Breast epithelium (tissue), 4 donors: ENCODE results near the gene SPACA6. TPM values are rescaled to one million over a fixed set of nuclear protein-coding genes. Genes with fewer than 3 reads are reported as not detected.

Experiments
- DNase-seq, 2 donors: peaks; one replicate each; pipeline ENCODE4 v3.0.0-alpha.2; 2019; ENCODE audit warnings: low spot score in 2 of 2
- H3K27ac ChIP-seq, 2 donors: fragments of 200-600 bp; sonication (generic) in 1 of 2; one replicate each; pipeline ENCODE4 v1.5.1; 2016 to 2019; ENCODE audit warnings: mild to moderate bottlenecking in 1 of 2
- H3K27me3 ChIP-seq, 2 donors: fragments of 200-600 bp; sonication (generic) in 1 of 2; one replicate each; pipeline versions ENCODE4 v1.5.1 to v1.6.0; 2017 to 2019; ENCODE audit warnings: control low read depth in 1 of 2, mild to moderate bottlenecking in 1 of 2
- H3K36me3 ChIP-seq: fragments of 200-600 bp; one replicate; pipeline ENCODE4 v1.5.1; 2019
- H3K4me1 ChIP-seq, 2 donors: fragments of 200-600 bp; sonication (generic); one replicate each; pipeline ENCODE4 v1.5.1; 2016 to 2019; ENCODE audit warnings: control low read depth in 1 of 2
- H3K4me3 ChIP-seq, 3 donors: fragments of 200-600 bp; sonication (generic); 1 replicate in 2 of 3; 2 replicates in 1 of 3; pipeline ENCODE4 v1.5.1; 2016 to 2019; ENCODE audit warnings: mild to moderate bottlenecking in 3 of 3, moderate library complexity in 2 of 3
- H3K9me3 ChIP-seq, 2 donors: fragments of 200-600 bp; sonication (generic) in 1 of 2; one replicate each; pipeline ENCODE4 v1.5.1; 2016 to 2019; ENCODE audit warnings: control low read depth in 1 of 2
- POLR2A ChIP-seq: fragments of 450-650 bp; IDR thresholded peaks from one replicate; pipeline ENCODE4 v1.6.1; 2016; ENCODE audit warnings: antibody characterized with exemption, mild to moderate bottlenecking, moderate library complexity
- POLR2AphosphoS5 ChIP-seq, 3 donors: sonication (generic); formaldehyde crosslinking; IDR thresholded peaks; one replicate each; pipeline ENCODE4 v1.6.1; 2017; ENCODE audit warnings: antibody characterized with exemption in 3 of 3
- intact Hi-C: fragments of 100-400 bp; cut with DNase I; formaldehyde crosslinking; loops from one replicate; pipeline ENCODE4 v1.15.1; 2023; ENCODE audit warnings: low total_unique reads
- total RNA-seq, 3 donors: library from RNA; depleted of rRNA; stranded (reverse); fragments of >200 nt; gene quantifications; one replicate each; pipeline ENCODE4 v1.1.0, GENCODE V29; 2016
- TF ChIP-seq, protein P1 (sequence below), 3 donors: fragments of 450-650 bp; IDR thresholded peaks; one replicate each; pipeline ENCODE4 v1.5.1; 2016 to 2017; ENCODE audit warnings: antibody characterized with exemption in 3 of 3, mild to moderate bottlenecking in 3 of 3, moderate library complexity in 3 of 3

SPACA6 gene
- total RNA-seq, 3 donors from 2014 or later, result 9.1 to 29.3 (median 27.2) TPM

GRCh38 chr19:51713319-51714285 is 20.5 kb downstream of the SPACA6 start:
- H3K4me3 ChIP-seq, result no peak overlapping the region
- TF ChIP-seq, protein P1, sequence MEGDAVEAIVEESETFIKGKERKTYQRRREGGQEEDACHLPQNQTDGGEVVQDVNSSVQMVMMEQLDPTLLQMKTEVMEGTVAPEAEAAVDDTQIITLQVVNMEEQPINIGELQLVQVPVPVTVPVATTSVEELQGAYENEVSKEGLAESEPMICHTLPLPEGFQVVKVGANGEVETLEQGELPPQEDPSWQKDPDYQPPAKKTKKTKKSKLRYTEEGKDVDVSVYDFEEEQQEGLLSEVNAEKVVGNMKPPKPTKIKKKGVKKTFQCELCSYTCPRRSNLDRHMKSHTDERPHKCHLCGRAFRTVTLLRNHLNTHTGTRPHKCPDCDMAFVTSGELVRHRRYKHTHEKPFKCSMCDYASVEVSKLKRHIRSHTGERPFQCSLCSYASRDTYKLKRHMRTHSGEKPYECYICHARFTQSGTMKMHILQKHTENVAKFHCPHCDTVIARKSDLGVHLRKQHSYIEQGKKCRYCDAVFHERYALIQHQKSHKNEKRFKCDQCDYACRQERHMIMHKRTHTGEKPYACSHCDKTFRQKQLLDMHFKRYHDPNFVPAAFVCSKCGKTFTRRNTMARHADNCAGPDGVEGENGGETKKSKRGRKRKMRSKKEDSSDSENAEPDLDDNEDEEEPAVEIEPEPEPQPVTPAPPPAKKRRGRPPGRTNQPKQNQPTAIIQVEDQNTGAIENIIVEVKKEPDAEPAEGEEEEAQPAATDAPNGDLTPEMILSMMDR (IDR thresholded peaks at IDR 0.05), result no peak
- TF ChIP-seq POLR2AphosphoS5 (IDR thresholded peaks at IDR 0.05) (no peak), POLR2A (no peak)
- no peak for DNase-seq
- H3K9me3 ChIP-seq, result no peaks in the 10 kb centered on the region
- peaks cover 0 to 18% of the 10 kb centered on the region in 2 donors for H3K27me3 ChIP-seq
- no peak overlapping the region for H3K27ac ChIP-seq
- H3K4me1 ChIP-seq, result no peaks in the 10 kb centered on the region
- intact Hi-C loops, result no loop called here
- H3K36me3 ChIP-seq, result no peaks in the 10 kb centered on the region

DNA sequence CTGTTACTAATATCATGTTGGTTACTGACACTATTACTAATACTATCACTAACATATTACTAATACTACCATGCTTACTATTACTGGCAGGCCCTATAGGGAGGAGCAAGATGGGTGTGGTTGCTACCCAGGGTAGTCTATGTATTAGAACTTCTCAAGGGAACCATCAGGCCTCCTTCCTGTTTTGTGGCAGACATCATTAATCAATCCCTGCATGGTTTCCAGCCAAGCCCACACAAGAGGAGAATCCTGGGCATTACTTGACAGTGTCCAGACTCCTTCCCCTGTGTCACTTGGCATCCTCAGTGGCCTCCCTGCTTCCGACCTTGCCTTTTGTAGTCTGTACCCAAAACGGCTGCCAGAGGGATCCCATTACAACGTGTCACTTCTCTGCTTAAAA is 21.7 kb downstream of the SPACA6 start:
- peaks cover 8 to 31% of the 10 kb centered on the region in 2 donors for H3K27me3 ChIP-seq
- no peak overlapping the region for H3K4me3 ChIP-seq
- TF ChIP-seq, protein P1 (IDR thresholded peaks at IDR 0.05), result no peak
- TF ChIP-seq POLR2A (no peak), POLR2AphosphoS5 (IDR thresholded peaks at IDR 0.05) (no peak)
- no peak for DNase-seq
- intact Hi-C loops, result no loop called here
- H3K4me1 ChIP-seq, result no peaks in the 10 kb centered on the region
- H3K36me3 ChIP-seq, result no peaks in the 10 kb centered on the region
- no peaks in the 10 kb centered on the region for H3K9me3 ChIP-seq
- no peak overlapping the region for H3K27ac ChIP-seq

- intact Hi-C loops, result no loop called here
- Histone ChIP-seq H3K9me3 (no peaks in the 10 kb centered on the region), H3K27me3 (peaks cover 8 to 41% of the 10 kb centered on the region in 2 donors), H3K4me3 (no peak overlapping the region), H3K4me1 (no peaks in the 10 kb centered on the region), H3K36me3 (no peaks in the 10 kb centered on the region), H3K27ac (no peak overlapping the region)
- DNase-seq, result no peak
- TF ChIP-seq, protein P1 (IDR thresholded peaks at IDR 0.05), result no peak
- no peak for TF ChIP-seq POLR2A
- TF ChIP-seq POLR2AphosphoS5 (IDR thresholded peaks at IDR 0.05), result no peak
Observed at GRCh38 chr19:51715850-51716249, 22.7 kb downstream of the SPACA6 start.

DNA sequence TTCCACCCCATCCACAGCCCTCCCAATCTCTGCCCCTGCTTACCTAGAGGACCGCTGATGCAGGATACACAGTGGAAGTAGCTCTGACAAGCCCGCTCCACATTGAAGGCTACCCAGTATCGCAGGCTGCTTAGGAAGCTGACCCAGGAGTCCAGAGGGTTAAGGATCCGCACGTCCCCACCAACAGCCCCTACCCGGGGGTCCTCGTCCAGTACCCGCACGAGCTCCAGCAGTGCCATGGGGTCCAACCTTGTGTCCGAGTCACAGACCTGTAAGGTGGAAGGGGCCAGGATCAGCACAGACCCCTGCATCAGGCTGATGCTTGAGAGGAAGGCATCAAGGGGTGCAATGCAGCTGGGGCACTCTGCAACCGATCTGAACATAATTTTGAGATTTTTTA is 23.8 kb downstream of the SPACA6 start:
- H3K36me3 ChIP-seq, result no peaks in the 10 kb centered on the region
- TF ChIP-seq POLR2A (no peak), POLR2AphosphoS5 (IDR thresholded peaks at IDR 0.05) (no peak)
- TF ChIP-seq, protein P1 (IDR thresholded peaks at IDR 0.05), result no peak
- H3K9me3 ChIP-seq, result no peaks in the 10 kb centered on the region
- intact Hi-C loops, result no loop called here
- no peak overlapping the region for H3K4me3 ChIP-seq
- no peak for DNase-seq
- peaks cover 8 to 51% of the 10 kb centered on the region in 2 donors for H3K27me3 ChIP-seq
- H3K4me1 ChIP-seq, result no peaks in the 10 kb centered on the region
- H3K27ac ChIP-seq, result no peak overlapping the region
